ENCODE results near the gene LY86.

The LY86 gene

GRCh38 chr6:6629402-6629801, 40.9 kb downstream of the LY86 start:
- Histone ChIP-seq H3K4me3 (ENCODE audit: low read length) (no peak overlapping the region), H3K36me3 (ENCODE audit: control insufficient read depth, insufficient read depth, low read length, severe bottlenecking) (no peaks in the 10 kb centered on the region), H3K4me1 (ENCODE audit: control insufficient read depth, insufficient read depth, low read length) (no peaks in the 10 kb centered on the region), H3K27me3 (replicated peaks; ENCODE audit: control insufficient read depth, insufficient read depth, low read length) (peaks cover 34% of the 10 kb centered on the region), H3K9ac (ENCODE audit: low read length) (no peak overlapping the region), H3K9me3 (ENCODE audit: control insufficient read depth, low read length) (no peaks in the 10 kb centered on the region)
- peak; percentile 2 for DNase-seq (ENCODE audit: low read depth)

- Histone ChIP-seq H3K27me3 (replicated peaks; ENCODE audit: control insufficient read depth, insufficient read depth, low read length) (peaks cover 34% of the 10 kb centered on the region), H3K4me1 (ENCODE audit: control insufficient read depth, insufficient read depth, low read length) (no peaks in the 10 kb centered on the region), H3K9me3 (ENCODE audit: control insufficient read depth, low read length) (no peaks in the 10 kb centered on the region), H3K4me3 (ENCODE audit: low read length) (no peak overlapping the region), H3K9ac (ENCODE audit: low read length) (no peak overlapping the region), H3K36me3 (ENCODE audit: control insufficient read depth, insufficient read depth, low read length, severe bottlenecking) (no peaks in the 10 kb centered on the region)
- DNase-seq (ENCODE audit: low read depth) = no peak
Observed at GRCh38 chr6:6631053-6631452, 42.5 kb downstream of the LY86 start.

- H3K4me1 ChIP-seq (ENCODE audit: control insufficient read depth, insufficient read depth, low read length) = no peaks in the 10 kb centered on the region
- H3K36me3 ChIP-seq (ENCODE audit: control insufficient read depth, insufficient read depth, low read length, severe bottlenecking) = no peaks in the 10 kb centered on the region
- peak; percentile 24 for DNase-seq (ENCODE audit: low read depth)
- H3K27me3 ChIP-seq (replicated peaks; ENCODE audit: control insufficient read depth, insufficient read depth, low read length) = peaks cover 28% of the 10 kb centered on the region
- no peak overlapping the region for H3K4me3 ChIP-seq (ENCODE audit: low read length)
- no peak overlapping the region for H3K9ac ChIP-seq (ENCODE audit: low read length)
- no peaks in the 10 kb centered on the region for H3K9me3 ChIP-seq (ENCODE audit: control insufficient read depth, low read length)
Observed at GRCh38 chr6:6631534-6632276, 43.2 kb downstream of the LY86 start.

- Histone ChIP-seq H3K9ac (ENCODE audit: low read length) (no peak overlapping the region), H3K27me3 (replicated peaks; ENCODE audit: control insufficient read depth, insufficient read depth, low read length) (peaks cover 10% of the 10 kb centered on the region), H3K36me3 (ENCODE audit: control insufficient read depth, insufficient read depth, low read length, severe bottlenecking) (no peaks in the 10 kb centered on the region), H3K9me3 (ENCODE audit: control insufficient read depth, low read length) (no peaks in the 10 kb centered on the region), H3K4me1 (ENCODE audit: control insufficient read depth, insufficient read depth, low read length) (no peaks in the 10 kb centered on the region), H3K4me3 (ENCODE audit: low read length) (no peak overlapping the region)
- DNase-seq (ENCODE audit: low read depth) = no peak
Observed at GRCh38 chr6:6633898-6634734, 45.6 kb downstream of the LY86 start.

- H3K27me3 ChIP-seq (replicated peaks; ENCODE audit: control insufficient read depth, insufficient read depth, low read length) = peaks cover 7% of the 10 kb centered on the region
- no peak overlapping the region for H3K4me3 ChIP-seq (ENCODE audit: low read length)
- H3K36me3 ChIP-seq (ENCODE audit: control insufficient read depth, insufficient read depth, low read length, severe bottlenecking) = no peaks in the 10 kb centered on the region
- H3K9ac ChIP-seq (ENCODE audit: low read length) = no peak overlapping the region
- no peak for DNase-seq (ENCODE audit: low read depth)
- peaks cover 2% of the 10 kb centered on the region for H3K4me1 ChIP-seq (ENCODE audit: control insufficient read depth, insufficient read depth, low read length)
- no peaks in the 10 kb centered on the region for H3K9me3 ChIP-seq (ENCODE audit: control insufficient read depth, low read length)
Observed at GRCh38 chr6:6634735-6635075, 46.2 kb downstream of the LY86 start.

- Histone ChIP-seq H3K9ac (ENCODE audit: low read length) (no peak overlapping the region), H3K36me3 (ENCODE audit: control insufficient read depth, insufficient read depth, low read length, severe bottlenecking) (no peaks in the 10 kb centered on the region), H3K27me3 (replicated peaks; ENCODE audit: control insufficient read depth, insufficient read depth, low read length) (peaks cover 4% of the 10 kb centered on the region), H3K4me1 (ENCODE audit: control insufficient read depth, insufficient read depth, low read length) (peaks cover 8% of the 10 kb centered on the region), H3K4me3 (ENCODE audit: low read length) (no peak overlapping the region), H3K9me3 (ENCODE audit: control insufficient read depth, low read length) (no peaks in the 10 kb centered on the region)
- DNase-seq (ENCODE audit: low read depth) = no peak
Observed at GRCh38 chr6:6635291-6635690, 46.8 kb downstream of the LY86 start.

GRCh38 chr6:6635869-6636268, 47.3 kb downstream of the LY86 start:
- Histone ChIP-seq H3K4me3 (ENCODE audit: low read length) (no peak overlapping the region), H3K9me3 (ENCODE audit: control insufficient read depth, low read length) (no peaks in the 10 kb centered on the region), H3K36me3 (ENCODE audit: control insufficient read depth, insufficient read depth, low read length, severe bottlenecking) (no peaks in the 10 kb centered on the region), H3K27me3 (replicated peaks; ENCODE audit: control insufficient read depth, insufficient read depth, low read length) (no peaks in the 10 kb centered on the region), H3K4me1 (ENCODE audit: control insufficient read depth, insufficient read depth, low read length) (peaks cover 10% of the 10 kb centered on the region), H3K9ac (ENCODE audit: low read length) (no peak overlapping the region)
- DNase-seq (ENCODE audit: low read depth) = no peak

GRCh38 chr6:6639572-6639971, 51.1 kb downstream of the LY86 start:
- H3K36me3 ChIP-seq (ENCODE audit: control insufficient read depth, insufficient read depth, low read length, severe bottlenecking) = no peaks in the 10 kb centered on the region
- peaks cover 23% of the 10 kb centered on the region for H3K4me1 ChIP-seq (ENCODE audit: control insufficient read depth, insufficient read depth, low read length)
- no peaks in the 10 kb centered on the region for H3K27me3 ChIP-seq (replicated peaks; ENCODE audit: control insufficient read depth, insufficient read depth, low read length)
- H3K9ac ChIP-seq (ENCODE audit: low read length) = no peak overlapping the region
- no peak overlapping the region for H3K4me3 ChIP-seq (ENCODE audit: low read length)
- DNase-seq (ENCODE audit: low read depth) = no peak
- H3K9me3 ChIP-seq (ENCODE audit: control insufficient read depth, low read length) = no peaks in the 10 kb centered on the region

GRCh38 chr6:6640926-6641325, 52.4 kb downstream of the LY86 start:
- Histone ChIP-seq H3K4me3 (ENCODE audit: low read length) (no peak overlapping the region), H3K9ac (ENCODE audit: low read length) (peak overlapping the region; percentile 50), H3K4me1 (ENCODE audit: control insufficient read depth, insufficient read depth, low read length) (peaks cover 35% of the 10 kb centered on the region), H3K36me3 (ENCODE audit: control insufficient read depth, insufficient read depth, low read length, severe bottlenecking) (no peaks in the 10 kb centered on the region), H3K9me3 (ENCODE audit: control insufficient read depth, low read length) (no peaks in the 10 kb centered on the region), H3K27me3 (replicated peaks; ENCODE audit: control insufficient read depth, insufficient read depth, low read length) (no peaks in the 10 kb centered on the region)
- no peak for DNase-seq (ENCODE audit: low read depth)

- no peak for DNase-seq (ENCODE audit: low read depth)
- no peak overlapping the region for H3K4me3 ChIP-seq (ENCODE audit: low read length)
- no peaks in the 10 kb centered on the region for H3K27me3 ChIP-seq (replicated peaks; ENCODE audit: control insufficient read depth, insufficient read depth, low read length)
- peaks cover 2% of the 10 kb centered on the region for H3K9me3 ChIP-seq (ENCODE audit: control insufficient read depth, low read length)
- no peak overlapping the region for H3K9ac ChIP-seq (ENCODE audit: low read length)
- peaks cover 39% of the 10 kb centered on the region for H3K4me1 ChIP-seq (ENCODE audit: control insufficient read depth, insufficient read depth, low read length)
- no peaks in the 10 kb centered on the region for H3K36me3 ChIP-seq (ENCODE audit: control insufficient read depth, insufficient read depth, low read length, severe bottlenecking)
Observed at GRCh38 chr6:6643398-6643797, 54.9 kb downstream of the LY86 start.

- H3K27me3 ChIP-seq (replicated peaks; ENCODE audit: control insufficient read depth, insufficient read depth, low read length) = no peaks in the 10 kb centered on the region
- no peaks in the 10 kb centered on the region for H3K36me3 ChIP-seq (ENCODE audit: control insufficient read depth, insufficient read depth, low read length, severe bottlenecking)
- DNase-seq (ENCODE audit: low read depth) = no peak
- H3K9ac ChIP-seq (ENCODE audit: low read length) = no peak overlapping the region
- H3K4me3 ChIP-seq (ENCODE audit: low read length) = no peak overlapping the region
- H3K9me3 ChIP-seq (ENCODE audit: control insufficient read depth, low read length) = peaks cover 2% of the 10 kb centered on the region
- H3K4me1 ChIP-seq (ENCODE audit: control insufficient read depth, insufficient read depth, low read length) = peaks cover 30% of the 10 kb centered on the region
Observed at GRCh38 chr6:6645261-6645917, 56.9 kb downstream of the LY86 start.

Data from adipocyte (in vitro differentiated cells).